DMS 273 (cell line): ENCODE results near the gene POU2F1.
"Not testable (repeated sequence)": the region's sequence is repeated elsewhere in the genome, so short reads cannot be mapped to it uniquely, and the experiment has no call there.

ENCODE experiments used
- DNase-seq: peaks from one replicate; lab custom pipeline; 2025; ENCODE audit not compliant: unreplicated experiment; lab: John Stamatoyannopoulos, UW

Gene POU2F1

DNA sequence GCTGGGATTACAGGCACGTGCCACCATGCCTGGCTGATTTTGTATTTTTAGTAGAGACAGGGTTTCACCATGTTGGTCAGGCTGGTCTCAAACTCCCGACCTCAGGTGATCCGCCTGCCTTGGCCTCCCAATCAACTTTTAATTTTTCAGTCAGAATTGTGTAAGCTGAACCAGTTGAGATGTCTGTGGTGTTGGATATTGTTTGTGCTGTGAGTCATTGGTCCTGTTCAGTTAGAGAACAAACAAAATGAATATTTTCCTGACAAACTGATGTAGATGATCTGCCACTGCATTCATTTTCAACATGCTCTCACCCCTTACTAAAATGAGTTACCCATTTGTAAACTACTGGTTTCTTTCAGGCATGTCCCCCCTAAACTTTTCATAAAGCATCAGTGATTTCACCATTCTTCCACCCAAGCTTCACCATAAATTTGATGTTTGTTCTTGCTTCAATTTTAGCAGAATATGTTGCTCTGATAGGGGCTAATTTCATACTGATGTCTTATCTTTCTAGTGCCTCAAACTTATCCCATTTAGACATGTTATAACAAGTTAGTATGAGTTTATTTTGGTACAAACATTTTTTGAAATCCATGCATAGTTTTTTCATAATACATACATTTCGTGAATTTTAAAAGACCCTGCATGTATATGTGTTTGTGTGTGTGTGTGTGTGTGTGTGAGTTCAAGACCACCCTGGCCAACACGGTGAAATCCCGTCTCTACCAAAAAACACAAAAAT lies 15.2 kb upstream of the POU2F1 start:
- DNase-seq = not testable (repeated sequence)

DNA sequence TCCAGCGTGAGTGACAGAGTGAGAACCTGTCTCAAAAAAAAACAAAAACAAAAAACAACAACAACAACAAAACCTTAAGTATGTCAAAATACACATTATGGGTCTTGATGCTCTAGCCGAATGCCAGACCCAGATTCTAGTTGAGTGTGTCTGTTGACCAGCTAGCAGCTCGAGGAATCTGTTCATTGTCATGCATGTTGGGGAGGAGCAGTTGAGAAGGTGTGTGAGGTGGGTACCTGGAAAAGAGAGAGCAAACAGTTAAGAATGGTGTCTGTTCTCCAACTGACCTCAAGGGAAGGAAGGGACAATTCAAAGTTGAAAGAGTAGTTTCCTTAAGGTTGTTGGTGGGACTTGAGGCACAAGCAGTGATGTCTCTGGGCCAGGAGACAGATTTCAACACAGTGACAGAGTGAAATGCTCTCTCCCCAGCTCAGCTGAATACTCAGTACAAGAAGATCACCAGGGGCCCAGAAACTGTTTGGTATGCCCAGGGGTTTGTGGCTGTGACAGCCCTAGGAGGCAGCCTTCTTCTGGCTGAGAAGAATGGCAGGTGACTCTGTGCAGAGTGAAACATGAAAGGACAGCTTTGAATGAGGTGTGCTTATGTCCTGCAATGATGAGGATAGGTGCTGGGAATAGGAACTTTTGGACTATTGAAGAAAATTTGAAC lies 14.4 kb upstream of the POU2F1 start:
- DNase-seq = no peak

DNA sequence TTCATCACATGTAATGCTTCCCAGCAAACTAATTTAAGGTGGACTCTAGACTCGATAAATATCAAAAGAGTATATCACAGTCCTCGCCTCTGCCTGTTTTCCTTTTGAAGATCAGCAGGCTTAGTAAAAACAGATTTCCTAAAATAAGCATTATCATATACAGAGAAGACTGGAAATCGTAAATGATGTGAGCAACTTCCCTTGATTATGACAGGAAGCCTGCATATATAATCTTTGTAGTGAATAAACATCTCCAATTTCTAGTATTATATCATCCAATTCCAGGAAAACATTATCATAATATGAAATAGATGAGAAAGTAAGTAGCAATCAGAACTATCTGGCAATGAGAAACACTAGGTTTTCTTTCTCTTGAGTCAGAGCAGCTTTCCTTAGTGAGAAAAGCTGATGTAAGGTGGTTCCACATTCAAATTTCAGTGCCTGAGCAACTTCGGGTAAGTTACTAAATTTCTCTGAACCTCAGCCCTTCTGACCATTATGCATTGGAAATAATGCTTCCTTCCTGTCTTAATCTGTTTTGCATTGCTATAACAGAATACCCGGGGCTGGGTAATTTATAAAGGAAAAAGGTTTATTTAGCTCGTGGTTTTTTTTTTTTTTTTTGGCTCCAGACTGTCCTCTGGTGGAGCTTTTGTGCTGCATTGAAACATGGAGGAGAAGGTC lies 12.6 kb upstream of the POU2F1 start:
- DNase-seq = peak; percentile 26

DNA sequence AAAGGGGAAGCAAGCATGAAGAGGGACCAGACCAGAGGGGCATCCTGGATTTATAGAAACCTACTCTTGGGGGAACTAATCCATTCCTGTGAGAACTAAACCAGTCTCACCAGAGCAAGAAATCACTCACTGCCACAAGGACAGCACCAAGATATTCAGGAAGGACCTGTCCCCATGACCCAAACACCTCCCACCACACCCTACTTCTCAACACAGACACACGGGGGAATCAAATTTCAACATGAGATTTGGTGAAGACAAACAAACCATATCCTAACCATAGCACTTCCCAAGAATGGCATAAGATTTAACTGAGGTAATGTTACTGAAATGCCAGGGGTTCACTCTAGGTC lies 12.1 kb upstream of the POU2F1 start:
- DNase-seq = no peak

DNA sequence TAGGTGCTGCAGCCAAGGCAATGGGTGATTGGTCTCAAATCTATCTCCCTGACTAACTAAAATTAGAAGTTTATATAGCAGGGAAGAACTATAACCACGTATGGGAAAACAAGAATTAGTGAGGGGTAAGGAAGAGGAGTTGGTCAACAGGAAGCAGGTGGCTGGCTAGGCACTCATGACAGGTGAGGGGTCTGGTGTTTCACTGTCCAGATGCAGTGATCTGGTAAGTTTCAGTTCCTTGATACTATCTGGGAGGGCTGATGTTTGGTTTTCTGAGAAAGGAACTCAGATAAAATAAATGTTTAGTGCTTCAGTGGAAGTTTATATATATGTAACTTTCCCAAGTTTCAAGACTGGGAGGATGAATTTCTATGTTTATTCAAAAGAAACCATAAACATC lies 11.6 kb upstream of the POU2F1 start:
- no peak for DNase-seq

DNA sequence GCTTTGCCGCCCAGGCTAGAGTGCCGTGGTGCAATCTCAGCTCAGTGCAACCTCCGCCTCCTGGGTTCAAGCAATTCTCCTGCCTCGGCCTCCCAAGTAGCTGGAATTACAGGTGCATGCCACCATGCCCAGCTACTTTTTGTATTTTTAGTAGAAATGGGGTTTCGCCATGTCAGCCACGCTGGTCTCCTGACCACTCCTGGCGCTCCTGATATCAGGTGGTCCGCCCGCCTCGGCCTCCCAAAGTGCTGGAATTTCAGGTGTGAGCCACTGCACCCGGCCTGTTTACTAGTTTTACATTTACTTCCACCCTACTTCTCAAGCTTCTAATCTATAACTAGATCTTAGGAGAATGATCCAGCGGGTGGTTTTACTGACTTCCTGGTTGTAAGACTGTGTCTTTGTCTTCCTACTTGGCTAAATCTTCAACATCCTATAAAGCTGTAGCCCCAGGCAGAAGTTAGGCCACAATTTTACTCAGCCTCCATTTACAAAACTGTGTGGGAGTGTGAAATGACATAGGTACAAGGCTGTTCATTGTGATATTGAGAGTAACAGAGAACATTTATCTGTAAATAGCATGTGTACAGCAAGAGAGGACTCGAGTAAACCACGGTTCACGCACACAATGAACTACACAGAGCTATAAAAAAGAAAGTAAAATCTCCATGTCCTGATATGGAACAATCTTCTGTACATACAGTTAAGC lies 9.6 kb upstream of the POU2F1 start:
- no peak for DNase-seq

DNA sequence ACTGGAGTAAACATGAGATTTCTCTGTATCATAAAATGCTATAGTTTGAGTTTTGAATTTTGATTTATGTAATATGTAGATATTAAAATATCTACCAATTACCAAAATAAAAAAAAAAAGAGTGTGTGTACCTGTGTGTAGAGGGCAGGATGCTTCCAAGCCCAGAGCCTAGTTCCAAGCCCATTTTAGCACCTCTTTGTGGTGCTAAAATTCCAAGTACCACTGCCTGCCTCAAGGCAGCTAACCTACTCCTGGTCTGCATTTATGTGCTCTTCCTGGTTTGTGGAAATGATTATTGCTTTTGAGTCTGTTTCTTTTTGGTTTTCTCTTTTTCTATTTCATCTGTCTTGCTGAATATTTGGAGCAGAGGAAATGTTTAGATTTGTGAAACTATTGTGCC lies 8.7 kb upstream of the POU2F1 start:
- no peak for DNase-seq

DNA sequence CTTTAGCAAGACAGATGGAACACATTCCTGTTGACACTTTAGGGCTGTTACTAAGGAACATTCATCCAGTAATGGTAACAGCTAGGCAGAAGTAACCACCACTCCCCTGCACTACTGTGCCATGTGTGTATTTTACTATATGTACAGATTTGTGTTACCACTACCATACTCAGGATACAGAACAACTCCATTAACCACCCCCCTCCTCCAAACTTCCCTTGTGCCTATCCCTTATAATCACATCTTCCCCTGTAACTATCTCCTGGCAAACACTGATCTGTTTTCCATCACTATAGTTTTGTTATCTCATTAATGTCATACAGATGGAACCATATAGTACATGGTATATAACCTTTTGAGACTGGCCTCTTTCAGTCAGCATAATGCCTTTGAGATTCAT lies 3.9 kb upstream of the POU2F1 start:
- DNase-seq = no peak

DNA sequence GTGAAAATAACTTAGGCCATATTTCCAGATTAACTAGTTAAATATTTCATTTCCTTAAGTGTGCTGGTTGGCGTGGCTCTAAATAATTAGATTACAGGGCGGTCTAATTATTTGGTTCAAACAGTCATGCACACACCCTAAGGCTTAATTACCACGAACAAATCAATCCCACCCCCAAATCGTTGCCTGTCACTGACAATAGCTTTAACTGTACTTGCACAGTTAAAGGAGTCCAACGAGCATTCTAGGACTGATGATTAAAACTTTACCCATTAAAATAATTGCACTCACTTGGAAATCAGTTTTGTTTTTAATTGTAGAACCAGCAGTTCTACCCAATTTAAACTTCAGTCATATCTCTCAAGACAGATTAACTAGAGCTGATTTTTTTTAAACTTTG lies 1.5 kb upstream of the POU2F1 start:
- peak; percentile 21 for DNase-seq

DNA sequence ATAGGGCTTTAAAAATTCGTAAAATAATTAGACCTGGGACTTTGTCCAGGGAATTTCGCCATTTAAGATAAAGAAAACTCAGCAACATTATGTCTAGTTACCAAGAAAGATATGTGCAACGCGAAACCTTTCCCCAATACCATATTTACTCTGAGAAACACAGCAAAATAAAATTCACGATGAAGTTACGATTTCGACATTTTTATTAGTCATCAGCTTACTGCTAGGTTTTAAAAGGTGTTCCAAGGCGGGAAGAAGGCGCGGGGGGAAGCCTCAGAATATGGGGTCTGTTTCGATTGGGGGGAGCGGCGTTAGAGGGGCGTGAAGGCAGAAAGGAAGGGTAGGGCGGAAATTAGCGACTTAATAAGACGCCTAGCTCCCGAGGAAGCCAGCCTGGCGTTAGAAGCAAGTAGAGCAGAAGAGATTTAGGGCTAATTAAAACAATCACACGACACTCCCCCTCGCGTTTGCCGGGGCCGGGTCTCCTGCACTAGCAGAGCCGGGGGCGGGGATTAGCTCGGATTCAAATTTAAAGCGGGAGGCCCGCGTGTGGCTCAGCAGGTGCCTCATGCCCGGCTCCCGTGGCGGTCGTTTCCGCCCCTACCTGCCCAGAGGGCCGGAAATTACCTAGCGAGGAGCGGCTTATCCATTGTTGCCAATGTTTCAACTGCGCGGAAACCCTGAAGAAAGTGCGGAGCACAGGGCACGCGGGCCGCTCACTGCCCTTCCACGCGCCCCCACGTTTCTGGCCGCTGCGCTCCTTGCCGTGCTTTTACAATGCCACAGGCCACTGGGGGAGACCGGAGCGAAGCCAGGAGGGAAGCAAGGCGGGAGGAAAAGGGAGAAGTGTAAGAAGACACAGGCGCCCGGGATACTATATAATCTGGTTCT lies 795 bp upstream of the POU2F1 start:
- peak; percentile 98 for DNase-seq

DNA sequence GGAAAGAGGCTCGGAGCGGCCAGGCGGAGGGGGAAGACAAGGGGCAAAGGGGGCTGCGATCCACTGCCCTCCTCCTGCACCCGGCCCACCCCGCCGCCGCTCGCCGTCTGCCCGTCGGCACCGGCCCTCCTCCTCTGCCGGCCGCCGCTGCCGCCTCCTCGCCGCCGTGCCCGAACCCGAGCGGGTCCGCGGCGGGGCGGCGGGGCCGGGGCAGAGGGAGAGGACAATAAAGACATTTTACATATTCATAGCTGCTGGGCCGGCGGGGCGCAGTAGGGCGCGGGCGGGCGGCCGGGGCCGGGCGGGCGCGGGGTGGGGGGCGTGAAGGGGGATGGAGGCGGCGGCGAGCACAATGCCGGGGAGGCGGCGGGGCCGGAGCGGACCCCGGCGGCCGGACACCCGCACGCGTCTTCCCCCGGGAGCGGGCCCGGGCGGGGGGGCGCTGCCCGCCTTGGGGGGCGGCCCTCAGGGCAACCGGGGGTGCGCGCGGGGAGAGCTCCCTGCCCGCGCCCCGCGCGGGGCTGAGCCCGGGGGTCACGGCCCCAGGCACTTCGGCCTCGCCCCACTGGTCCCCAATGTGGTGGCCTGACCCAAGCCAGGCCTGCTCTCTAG lies 546 bp downstream of the POU2F1 start:
- DNase-seq = peak; percentile 76

DNA sequence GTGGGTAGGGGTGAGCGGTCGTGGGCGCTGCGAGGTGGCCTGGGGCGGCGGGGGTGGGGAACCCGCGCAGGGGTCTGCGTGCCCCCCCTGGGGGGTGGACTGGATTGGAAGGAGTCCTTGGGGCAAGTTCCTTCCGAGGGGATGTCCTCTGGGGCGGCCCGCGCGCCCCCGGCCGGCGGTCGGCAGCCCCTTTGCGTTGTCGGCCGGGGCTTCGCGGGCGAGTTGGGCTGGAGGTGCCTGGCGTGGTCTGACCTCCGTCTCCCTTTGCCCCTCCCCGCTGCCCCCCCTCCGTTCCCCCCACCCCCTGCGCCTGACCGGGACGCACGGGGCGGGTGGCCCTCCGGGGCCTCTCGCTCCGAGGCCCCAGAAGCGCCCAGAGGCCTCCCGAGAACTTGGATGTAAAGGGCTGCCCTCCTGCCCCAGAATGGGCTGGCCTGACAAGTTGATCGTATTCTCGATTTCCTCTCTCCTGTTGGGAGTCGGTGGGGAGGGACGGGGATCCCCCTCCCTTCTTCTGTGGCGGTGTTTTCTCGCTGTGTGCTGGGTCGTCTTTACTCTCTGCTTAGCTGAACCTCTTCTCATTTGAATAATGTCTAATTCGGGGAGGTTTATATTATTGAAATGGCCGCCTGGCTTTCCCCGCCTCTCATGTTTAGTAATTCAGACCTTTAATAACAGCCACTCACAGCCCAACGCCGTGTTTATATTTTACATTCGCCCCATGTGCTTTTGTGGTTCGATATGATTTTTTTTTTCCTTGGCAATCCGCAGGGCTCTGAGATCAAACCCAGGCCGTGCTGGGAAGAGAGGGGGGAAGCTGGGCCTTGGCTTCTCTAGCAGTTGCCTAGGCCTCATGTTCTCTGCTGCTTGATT lies 1.3 kb downstream of the POU2F1 start:
- DNase-seq = peak; percentile 87

DNA sequence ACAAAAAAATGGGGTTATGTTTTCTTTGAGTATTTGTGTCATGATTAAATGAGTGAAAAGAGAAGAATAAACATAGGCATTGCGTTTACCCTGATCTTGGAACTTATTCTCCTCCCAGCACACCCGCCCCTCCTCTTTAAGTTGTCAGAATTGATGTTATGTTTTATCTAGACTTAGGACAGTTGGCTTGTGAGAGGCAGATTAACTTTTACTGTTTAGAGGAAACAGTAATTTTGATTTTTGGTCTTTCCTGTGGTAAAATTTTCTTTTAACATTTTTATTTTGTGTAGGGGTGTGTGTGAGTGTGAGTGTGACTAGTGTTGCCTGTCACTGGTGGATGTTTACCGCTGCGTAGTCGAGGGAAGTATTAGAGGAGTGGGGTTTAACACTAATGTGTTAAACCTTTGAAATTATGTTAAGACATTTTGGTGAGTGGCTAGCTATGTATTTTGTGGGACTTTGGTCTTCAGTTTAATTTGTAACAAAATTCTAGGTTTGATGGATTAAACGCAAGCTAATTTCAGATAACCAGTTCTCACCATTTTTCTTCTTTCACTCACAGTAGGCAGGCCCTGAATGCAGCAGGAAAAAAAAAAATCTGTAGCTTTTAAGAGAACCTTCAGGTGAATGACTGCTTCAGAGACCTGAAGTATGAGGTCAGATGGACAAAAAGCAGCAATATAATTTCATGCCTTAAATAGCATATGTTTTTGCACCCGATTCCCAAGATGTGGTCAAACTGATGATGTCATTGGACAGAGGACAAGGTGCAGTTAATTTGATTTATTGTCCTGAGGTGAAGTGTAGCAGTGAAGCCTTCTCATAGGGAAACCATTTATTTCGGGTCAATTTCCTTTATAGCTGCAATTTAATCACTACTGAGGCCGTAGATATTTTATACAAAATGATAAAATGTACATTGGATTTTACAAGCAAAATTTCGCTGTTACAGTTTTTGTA lies 2.7 kb downstream of the POU2F1 start:
- peak; percentile 17 for DNase-seq

DNA sequence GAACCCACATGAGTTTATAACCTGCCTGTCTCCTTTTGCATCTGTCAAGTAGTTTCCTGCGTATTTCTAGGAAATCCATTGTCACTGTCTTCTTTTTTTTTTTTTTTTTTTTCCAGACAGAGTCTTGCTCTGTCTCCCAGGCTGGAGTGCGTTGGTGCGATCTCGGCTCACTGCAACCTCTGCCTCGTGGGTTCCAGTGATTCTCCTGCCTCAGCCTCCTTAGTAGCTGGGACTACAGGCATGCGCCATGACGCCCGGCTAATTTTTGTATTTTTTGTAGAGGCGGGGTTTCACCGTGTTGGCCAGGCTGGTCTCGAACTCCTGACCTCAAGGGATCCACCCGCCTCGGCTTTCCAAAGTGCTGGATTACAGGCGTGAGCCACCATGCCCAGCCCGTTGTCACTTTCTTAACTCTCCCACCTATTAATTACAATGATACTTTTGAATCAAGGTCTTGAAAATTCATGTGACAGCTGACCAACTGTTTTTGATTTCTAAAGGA lies 4.1 kb downstream of the POU2F1 start:
- not testable (repeated sequence) for DNase-seq

DNA sequence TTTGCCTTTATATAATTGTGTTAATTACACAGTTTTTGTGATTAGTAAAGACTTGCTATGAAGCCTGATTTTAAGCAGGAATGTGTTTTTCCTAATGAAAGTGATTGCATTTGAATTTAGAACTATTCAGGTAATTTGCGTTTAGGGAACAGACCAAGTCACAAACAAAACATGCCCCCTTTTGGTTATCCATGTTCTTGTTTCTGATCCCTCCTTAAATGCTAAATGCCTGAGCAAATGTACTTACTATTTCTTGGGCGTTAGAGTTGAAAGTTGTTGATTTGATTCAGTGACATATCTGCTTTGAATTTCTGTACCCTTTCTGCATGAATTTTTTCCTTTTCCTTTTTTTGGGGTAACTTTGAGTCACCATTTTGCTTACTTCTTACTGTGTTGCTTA lies 5.2 kb downstream of the POU2F1 start:
- DNase-seq = no peak

DNA sequence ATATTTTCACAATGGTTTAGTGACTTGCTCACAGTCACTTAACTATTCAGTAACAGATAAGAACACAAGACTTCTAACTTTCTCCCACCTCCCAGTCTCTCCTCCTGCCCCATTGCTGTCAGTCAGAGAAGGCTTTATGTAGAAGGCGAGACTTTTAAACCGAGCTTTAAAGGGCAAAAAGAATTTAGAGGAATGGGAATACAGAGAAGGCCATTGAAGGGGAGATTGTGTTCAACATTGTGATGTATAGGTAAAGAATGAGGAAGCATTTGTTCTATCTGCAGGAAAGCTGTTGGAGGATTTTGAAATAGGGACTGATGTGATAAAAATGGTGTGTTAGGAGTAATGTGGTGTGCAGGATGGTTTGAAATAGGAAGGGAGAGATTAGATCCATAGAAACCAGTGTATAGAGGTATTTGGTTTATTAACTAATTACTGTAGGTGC lies 7.3 kb downstream of the POU2F1 start:
- no peak for DNase-seq

DNA sequence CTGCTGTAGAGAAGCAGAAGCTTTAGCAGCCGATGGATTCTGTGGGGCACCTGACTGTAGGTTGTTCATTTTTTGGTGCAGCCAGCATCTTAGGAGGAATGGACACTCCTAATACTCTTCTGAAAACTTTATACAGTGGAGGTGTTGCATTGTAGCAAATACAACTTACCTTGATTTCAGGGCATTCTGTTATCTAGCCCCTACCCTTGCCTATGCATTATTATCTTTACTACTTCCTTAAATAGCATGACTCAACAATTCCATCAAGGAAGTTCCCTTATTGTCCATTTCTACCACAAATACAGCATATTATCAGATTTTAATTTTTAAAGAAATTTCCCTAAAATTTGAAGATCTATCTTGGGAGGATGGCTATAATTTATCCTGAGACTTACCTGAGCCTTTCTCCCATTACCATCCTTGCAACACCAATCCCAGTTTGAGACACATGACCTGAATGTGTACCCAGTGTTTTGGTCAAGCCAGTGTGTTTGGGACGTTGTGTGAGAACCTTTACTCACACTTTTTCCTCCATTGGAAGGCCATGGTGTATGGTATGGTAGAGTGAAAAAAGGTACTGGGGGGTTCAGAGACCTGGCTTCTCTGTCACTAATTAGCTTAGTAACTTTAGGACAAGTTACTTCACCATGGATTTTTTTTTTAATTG lies 9.2 kb downstream of the POU2F1 start:
- DNase-seq = no peak
